GM12801 (cell line): ENCODE results near the gene YRDC.

Source experiments
- CTCF ChIP-seq: IDR thresholded peaks from one replicate; pipeline ENCODE4 v1.5.1; 2011; ENCODE audit warnings: control low read depth; ENCODE audit not compliant: insufficient read length; ENCODE audit errors: extremely low read depth

YRDC gene

GRCh38 chr1:37831809-37832208 lies 23.8 kb upstream of the YRDC start:
- no peak for TF ChIP-seq CTCF

GRCh38 chr1:37831109-37831508 lies 23.1 kb upstream of the YRDC start:
- no peak for TF ChIP-seq CTCF

- no peak for TF ChIP-seq CTCF
These were observed 20.5 kb upstream of the YRDC start for GRCh38 chr1:37828410-37829074.

GRCh38 chr1:37825506-37825905 lies 17.5 kb upstream of the YRDC start:
- no peak for TF ChIP-seq CTCF

GRCh38 chr1:37824001-37824400 lies 16.0 kb upstream of the YRDC start:
- TF ChIP-seq CTCF, result no peak

- TF ChIP-seq CTCF, result no peak
These were observed 15.2 kb upstream of the YRDC start for GRCh38 chr1:37822906-37823815.

- TF ChIP-seq CTCF, result no peak
These were observed 13.5 kb upstream of the YRDC start for GRCh38 chr1:37821481-37821880.
